GM10266 (cell line): ENCODE data around the gene DDX46.
"Not testable (repeated sequence)": the region's sequence is repeated elsewhere in the genome, so short reads cannot be mapped to it uniquely, and the experiment has no call there.

Experiments
- DNase-seq: peaks from one replicate; pipeline ENCODE4 v3.0.0; 2012; ENCODE audit errors: extremely low spot score
- TF ChIP-seq, protein P1 (sequence below): IDR thresholded peaks from 2 replicates; pipeline ENCODE4 v1.5.1; 2012; ENCODE audit warnings: mild to moderate bottlenecking, low read depth; ENCODE audit not compliant: control insufficient read depth, insufficient read depth; ENCODE audit errors: missing control alignments

Gene DDX46

GRCh38 chr5:134758176-134758503, 439 bp upstream of the DDX46 start:
- DNase-seq, result no peak
- TF ChIP-seq, protein P1, sequence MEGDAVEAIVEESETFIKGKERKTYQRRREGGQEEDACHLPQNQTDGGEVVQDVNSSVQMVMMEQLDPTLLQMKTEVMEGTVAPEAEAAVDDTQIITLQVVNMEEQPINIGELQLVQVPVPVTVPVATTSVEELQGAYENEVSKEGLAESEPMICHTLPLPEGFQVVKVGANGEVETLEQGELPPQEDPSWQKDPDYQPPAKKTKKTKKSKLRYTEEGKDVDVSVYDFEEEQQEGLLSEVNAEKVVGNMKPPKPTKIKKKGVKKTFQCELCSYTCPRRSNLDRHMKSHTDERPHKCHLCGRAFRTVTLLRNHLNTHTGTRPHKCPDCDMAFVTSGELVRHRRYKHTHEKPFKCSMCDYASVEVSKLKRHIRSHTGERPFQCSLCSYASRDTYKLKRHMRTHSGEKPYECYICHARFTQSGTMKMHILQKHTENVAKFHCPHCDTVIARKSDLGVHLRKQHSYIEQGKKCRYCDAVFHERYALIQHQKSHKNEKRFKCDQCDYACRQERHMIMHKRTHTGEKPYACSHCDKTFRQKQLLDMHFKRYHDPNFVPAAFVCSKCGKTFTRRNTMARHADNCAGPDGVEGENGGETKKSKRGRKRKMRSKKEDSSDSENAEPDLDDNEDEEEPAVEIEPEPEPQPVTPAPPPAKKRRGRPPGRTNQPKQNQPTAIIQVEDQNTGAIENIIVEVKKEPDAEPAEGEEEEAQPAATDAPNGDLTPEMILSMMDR, result no peak

DNA sequence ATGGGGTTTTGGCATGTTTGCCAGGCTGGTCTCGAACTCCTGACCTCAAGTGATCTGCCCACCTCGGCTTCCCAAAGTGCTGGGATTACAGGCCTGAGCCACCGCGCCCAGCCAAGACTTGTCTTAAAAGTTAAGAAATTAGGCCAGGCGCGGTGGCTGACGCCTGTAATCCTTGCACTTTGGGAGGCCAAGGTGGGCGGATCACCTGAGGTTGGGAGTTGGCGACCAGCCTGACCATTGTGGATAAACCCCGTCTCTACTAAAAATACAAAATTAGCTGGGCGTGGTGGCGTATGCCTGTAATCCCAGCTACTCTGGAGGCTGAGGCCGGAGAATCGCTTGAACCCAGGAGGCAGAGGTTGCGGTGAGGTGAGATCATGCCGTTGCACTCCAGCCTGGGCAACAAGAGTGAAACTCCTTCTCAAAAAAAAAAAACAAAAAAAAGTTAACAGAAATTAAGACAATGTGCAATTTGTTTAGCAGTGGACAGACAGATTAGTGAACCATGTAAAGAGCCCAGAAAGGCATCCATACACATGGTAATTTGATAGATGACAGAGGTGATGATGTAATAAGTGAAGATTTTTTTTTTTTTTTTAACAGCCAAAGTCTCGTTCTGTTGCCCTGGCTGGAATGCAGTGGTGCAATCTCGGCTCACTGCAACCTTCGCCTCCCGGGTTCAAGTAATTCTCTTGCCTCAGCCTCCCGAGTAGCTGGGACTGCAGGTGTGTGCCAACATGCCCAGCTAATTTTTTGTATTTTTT, 9.1 kb downstream of the DDX46 start:
- not testable (repeated sequence) for DNase-seq

- TF ChIP-seq, protein P1, result no peak
- no peak for DNase-seq
Observed at GRCh38 chr5:134769206-134769605, 10.6 kb downstream of the DDX46 start.

GRCh38 chr5:134772461-134773125, 14.0 kb downstream of the DDX46 start:
- DNase-seq, result no peak
- TF ChIP-seq, protein P1, result no peak

DNA sequence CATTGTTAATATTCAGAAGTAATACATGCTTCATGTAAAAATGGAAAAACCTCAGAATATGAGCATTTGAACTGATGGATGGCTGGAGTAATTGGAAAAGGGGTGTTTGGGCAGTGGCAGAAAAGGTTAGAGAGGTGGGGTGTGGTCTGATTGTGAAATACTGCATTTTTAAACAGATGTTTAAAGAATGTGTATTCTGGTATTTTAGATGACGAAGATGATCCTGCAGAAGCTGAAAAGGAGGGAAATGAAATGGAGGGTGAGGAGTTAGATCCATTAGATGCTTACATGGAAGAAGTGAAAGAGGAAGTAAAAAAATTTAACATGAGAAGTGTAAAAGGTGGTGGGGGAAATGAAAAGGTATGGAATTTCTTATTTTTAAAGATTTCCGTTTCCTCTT, 18.8 kb downstream of the DDX46 start:
- TF ChIP-seq, protein P1, result no peak

DNA sequence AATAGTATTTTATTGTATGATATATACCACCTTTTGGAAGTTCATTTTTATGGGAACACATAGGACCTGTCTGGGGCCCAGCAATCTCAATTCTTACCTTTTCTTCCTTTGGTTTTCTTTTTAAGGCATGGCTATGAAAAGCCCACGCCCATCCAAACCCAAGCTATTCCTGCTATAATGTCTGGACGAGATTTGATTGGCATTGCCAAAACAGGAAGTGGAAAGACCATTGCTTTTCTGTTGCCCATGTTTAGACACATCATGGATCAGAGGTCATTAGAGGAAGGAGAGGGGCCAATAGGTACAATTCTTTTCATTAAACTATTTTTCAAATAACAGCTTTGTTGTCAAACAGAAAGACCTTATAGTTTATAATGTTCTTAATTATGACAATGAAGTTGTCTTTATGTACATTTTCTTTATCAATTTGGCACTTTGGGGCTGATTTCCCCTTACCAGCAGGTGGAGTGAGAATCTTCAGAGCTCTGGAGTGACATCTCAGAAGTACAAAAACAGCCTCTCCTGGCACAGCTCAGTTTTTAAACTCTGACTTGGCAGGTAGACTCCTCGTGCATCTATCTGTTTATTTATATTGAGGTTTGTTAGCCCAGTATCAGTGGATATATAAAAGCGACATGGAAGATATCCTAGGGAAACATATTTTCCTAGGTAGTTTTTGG, 25.8 kb downstream of the DDX46 start:
- TF ChIP-seq, protein P1, result no peak
- DNase-seq, result no peak

More for the DNA sequence above, 18.8 kb downstream of the DDX46 start:
- DNase-seq, result no peak

GRCh38 chr5:134784946-134785620, 26.5 kb downstream of the DDX46 start:
- TF ChIP-seq, protein P1, result no peak
- no peak for DNase-seq
